Measurements from ENCODE around the gene KLK4. TPM values are rescaled to one million over a fixed set of nuclear protein-coding genes. Genes with fewer than 3 reads are reported as not detected.

Gene KLK4
- total and polyA plus RNA-seq, 10 of the 15 experiments (the other 5 are each of a cell fraction or from before 2014, with no cell fraction given) = 0.06 to 0.31 TPM; not detected in 8

DNA sequence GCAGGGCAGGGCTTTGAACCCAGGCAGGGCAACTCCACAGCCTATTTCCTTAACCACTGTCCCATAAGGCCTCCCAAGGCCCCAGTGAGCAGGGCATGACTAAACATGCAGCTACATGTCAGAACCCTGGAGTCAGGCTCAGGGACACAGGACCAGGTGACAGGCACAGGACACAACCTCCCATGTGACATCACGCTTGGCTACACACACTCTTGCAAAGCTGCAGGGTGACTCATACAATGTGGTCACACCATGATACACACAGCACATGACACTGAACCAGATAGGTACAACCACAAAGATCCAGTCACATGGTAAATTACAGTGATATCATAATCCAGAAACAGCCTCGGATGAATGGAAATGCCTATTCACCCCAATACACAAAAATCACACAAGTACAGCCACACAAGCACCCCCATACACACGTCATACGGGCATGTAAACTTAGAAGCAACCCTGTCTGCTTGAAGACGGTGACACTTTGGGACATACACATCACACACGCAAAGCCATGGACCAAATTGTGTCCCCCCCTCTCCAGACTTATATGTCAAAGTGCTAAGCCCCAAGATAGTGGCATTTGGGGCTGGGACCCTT is 14.5 kb downstream of the KLK4 start (continued):
- TF ChIP-seq RAD21 (IDR thresholded peaks at IDR 0.05; ENCODE audit: insufficient read depth, low read depth, low read length) = no peak
- TF ChIP-seq YBX1 (IDR thresholded peaks at IDR 0.05) = no peak
- peak; percentile 90 for TF ChIP-seq MEF2B (IDR thresholded peaks at IDR 0.05; ENCODE audit: partially characterized antibody, poor library complexity, severe bottlenecking)
- TF ChIP-seq CBX5 (IDR thresholded peaks at IDR 0.05; ENCODE audit: low read depth) = no peak
- TF ChIP-seq, protein P1, sequence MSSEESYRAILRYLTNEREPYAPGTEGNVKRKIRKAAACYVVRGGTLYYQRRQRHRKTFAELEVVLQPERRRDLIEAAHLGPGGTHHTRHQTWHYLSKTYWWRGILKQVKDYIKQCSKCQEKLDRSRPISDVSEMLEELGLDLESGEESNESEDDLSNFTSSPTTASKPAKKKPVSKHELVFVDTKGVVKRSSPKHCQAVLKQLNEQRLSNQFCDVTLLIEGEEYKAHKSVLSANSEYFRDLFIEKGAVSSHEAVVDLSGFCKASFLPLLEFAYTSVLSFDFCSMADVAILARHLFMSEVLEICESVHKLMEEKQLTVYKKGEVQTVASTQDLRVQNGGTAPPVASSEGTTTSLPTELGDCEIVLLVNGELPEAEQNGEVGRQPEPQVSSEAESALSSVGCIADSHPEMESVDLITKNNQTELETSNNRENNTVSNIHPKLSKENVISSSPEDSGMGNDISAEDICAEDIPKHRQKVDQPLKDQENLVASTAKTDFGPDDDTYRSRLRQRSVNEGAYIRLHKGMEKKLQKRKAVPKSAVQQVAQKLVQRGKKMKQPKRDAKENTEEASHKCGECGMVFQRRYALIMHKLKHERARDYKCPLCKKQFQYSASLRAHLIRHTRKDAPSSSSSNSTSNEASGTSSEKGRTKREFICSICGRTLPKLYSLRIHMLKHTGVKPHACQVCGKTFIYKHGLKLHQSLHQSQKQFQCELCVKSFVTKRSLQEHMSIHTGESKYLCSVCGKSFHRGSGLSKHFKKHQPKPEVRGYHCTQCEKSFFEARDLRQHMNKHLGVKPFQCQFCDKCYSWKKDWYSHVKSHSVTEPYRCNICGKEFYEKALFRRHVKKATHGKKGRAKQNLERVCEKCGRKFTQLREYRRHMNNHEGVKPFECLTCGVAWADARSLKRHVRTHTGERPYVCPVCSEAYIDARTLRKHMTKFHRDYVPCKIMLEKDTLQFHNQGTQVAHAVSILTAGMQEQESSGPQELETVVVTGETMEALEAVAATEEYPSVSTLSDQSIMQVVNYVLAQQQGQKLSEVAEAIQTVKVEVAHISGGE (CRISPR knock-in tag; IDR thresholded peaks at IDR 0.05) = no peak
- TF ChIP-seq LARP7 (IDR thresholded peaks at IDR 0.05) = 0 out of 2 replicates have a peak, but pooled peaks have one; percentile 6
- TF ChIP-seq TAF1 (IDR thresholded peaks at IDR 0.05; ENCODE audit: borderline replicate concordance, low read depth, low read length) = no peak
- TF ChIP-seq ASH2L (IDR thresholded peaks at IDR 0.05; ENCODE audit: borderline replicate concordance, low read depth) = peak; percentile 76; the same call in 1 of the 2 replicates
- TF ChIP-seq RUNX3 (IDR thresholded peaks at IDR 0.05; ENCODE audit: low read length) = peak; percentile 98
- TF ChIP-seq BRCA1 (IDR thresholded peaks at IDR 0.05; ENCODE audit: low read depth, low read length) = no peak
- TF ChIP-seq, protein P2, sequence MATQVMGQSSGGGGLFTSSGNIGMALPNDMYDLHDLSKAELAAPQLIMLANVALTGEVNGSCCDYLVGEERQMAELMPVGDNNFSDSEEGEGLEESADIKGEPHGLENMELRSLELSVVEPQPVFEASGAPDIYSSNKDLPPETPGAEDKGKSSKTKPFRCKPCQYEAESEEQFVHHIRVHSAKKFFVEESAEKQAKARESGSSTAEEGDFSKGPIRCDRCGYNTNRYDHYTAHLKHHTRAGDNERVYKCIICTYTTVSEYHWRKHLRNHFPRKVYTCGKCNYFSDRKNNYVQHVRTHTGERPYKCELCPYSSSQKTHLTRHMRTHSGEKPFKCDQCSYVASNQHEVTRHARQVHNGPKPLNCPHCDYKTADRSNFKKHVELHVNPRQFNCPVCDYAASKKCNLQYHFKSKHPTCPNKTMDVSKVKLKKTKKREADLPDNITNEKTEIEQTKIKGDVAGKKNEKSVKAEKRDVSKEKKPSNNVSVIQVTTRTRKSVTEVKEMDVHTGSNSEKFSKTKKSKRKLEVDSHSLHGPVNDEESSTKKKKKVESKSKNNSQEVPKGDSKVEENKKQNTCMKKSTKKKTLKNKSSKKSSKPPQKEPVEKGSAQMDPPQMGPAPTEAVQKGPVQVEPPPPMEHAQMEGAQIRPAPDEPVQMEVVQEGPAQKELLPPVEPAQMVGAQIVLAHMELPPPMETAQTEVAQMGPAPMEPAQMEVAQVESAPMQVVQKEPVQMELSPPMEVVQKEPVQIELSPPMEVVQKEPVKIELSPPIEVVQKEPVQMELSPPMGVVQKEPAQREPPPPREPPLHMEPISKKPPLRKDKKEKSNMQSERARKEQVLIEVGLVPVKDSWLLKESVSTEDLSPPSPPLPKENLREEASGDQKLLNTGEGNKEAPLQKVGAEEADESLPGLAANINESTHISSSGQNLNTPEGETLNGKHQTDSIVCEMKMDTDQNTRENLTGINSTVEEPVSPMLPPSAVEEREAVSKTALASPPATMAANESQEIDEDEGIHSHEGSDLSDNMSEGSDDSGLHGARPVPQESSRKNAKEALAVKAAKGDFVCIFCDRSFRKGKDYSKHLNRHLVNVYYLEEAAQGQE (IDR thresholded peaks at IDR 0.05; ENCODE audit: low read depth, low read length) = no peak
- TF ChIP-seq CHD2 (IDR thresholded peaks at IDR 0.05; ENCODE audit: borderline replicate concordance, low read depth, low read length) = peak; percentile 86
- TF ChIP-seq MYC (IDR thresholded peaks at IDR 0.05; ENCODE audit: insufficient read depth, insufficient read length, insufficient replicate concordance, low read length, severe bottlenecking) = no peak
- no peak for TF ChIP-seq RFX5 (IDR thresholded peaks at IDR 0.05; ENCODE audit: low read depth, low read length)
- peak; percentile 86 for TF ChIP-seq CHD1 (IDR thresholded peaks at IDR 0.05; ENCODE audit: low read depth, low read length)
- TF ChIP-seq SUZ12 (IDR thresholded peaks at IDR 0.05; ENCODE audit: unreplicated experiment) = no peak
- TF ChIP-seq FOXM1 (IDR thresholded peaks at IDR 0.05; ENCODE audit: low read depth, low read length) = peak; percentile 62; the same call in 1 of the 2 replicates
- TF ChIP-seq SMAD1 (IDR thresholded peaks at IDR 0.05; ENCODE audit: low read depth, partially characterized antibody) = no peak
- TF ChIP-seq, protein P3, sequence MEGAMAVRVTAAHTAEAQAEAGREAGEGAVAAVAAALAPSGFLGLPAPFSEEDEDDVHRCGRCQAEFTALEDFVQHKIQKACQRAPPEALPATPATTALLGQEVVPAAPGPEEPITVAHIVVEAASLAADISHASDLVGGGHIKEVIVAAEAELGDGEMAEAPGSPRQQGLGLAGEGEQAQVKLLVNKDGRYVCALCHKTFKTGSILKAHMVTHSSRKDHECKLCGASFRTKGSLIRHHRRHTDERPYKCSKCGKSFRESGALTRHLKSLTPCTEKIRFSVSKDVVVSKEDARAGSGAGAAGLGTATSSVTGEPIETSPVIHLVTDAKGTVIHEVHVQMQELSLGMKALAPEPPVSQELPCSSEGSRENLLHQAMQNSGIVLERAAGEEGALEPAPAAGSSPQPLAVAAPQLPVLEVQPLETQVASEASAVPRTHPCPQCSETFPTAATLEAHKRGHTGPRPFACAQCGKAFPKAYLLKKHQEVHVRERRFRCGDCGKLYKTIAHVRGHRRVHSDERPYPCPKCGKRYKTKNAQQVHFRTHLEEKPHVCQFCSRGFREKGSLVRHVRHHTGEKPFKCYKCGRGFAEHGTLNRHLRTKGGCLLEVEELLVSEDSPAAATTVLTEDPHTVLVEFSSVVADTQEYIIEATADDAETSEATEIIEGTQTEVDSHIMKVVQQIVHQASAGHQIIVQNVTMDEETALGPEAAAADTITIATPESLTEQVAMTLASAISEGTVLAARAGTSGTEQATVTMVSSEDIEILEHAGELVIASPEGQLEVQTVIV (IDR thresholded peaks at IDR 0.05; ENCODE audit: borderline replicate concordance, partially characterized antibody) = no peak
- peak; percentile 94; the same call in 1 of the 2 replicates for TF ChIP-seq CREM (IDR thresholded peaks at IDR 0.05; ENCODE audit: low read depth)
- TF ChIP-seq EP300 (IDR thresholded peaks at IDR 0.05; ENCODE audit: borderline replicate concordance in 1 of 2, control insufficient read depth in 1 of 2, low read depth in 2 of 2, low read length in 2 of 2) = peak; percentile 98 to 100

Measured in GM12878 (cell line).